GM10248 (cell line): ENCODE results near the gene CNGA3.
"Not testable (repeated sequence)": the region's sequence is repeated elsewhere in the genome, so short reads cannot be mapped to it uniquely, and the experiment has no call there.

Experiments used
- CTCF ChIA-PET: fragments of 300-600 bp; sonication (Branson Sonifier 250); formaldehyde crosslinking; extraction: SDS; loops from one replicate; lab custom pipeline; 2021; ENCODE audit warnings: antibody characterized with exemption; lab: Yijun Ruan, JAX
- POLR2A ChIA-PET: fragments of 350-650 bp; sonication (Branson Sonifier 250); formaldehyde crosslinking; extraction: SDS; loops from one replicate; lab custom pipeline; 2020; ENCODE audit warnings: antibody characterized with exemption; lab: Yijun Ruan, JAX
- DNase-seq: peaks from one replicate; pipeline ENCODE4 v3.0.0; 2012; ENCODE audit errors: extremely low spot score
- TF ChIP-seq, protein P1 (sequence below): IDR thresholded peaks from 2 replicates; pipeline ENCODE4 v1.5.1; 2012; ENCODE audit warnings: mild to moderate bottlenecking, low read depth; ENCODE audit errors: extremely low read depth, missing control alignments, control extremely low read depth

CNGA3 gene

DNA sequence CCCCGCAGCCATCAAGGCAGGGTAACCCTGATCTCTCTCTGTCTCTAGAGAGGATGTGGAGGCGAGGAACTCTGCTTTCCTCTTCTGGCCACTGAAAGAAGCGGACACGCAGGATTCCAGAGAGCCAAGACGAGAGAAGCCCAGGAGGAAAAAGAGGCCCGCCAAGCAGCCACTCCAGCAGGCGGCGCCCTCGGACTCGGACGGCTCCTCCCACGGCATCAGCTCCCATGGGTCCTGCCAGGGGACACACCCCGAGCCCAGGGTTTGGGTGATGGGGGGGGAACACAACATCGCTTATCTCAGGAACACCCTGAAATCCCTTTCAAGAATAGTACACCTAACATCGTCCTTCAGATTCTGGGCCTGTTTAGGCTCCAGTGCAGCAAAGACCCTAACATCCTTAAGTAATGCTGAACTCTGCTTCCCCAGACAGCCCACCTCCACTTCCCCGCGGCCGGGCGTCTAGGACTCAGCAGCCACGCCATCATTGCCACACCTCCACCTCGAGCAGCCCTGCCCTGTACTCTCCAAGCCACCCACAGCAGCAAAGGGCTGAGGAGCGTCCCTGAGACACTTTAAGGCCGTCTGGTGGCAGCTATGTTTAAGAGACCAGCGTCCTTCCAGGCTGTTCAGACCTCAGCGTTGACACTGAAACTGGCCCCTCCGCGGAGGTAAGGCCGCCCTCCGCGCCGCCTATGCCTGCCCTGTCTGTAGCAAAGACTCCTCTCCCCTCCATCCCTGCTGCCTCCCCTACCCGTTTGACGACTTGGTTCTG is 34.3 kb upstream of the CNGA3 start:
- CTCF ChIA-PET, result interaction anchor here (1.0 kb wide), 1 partner anchor 10 kb away, joined by 3 read pairs; no protein-coding TSS in a partner anchor
- TF ChIP-seq, protein P1, sequence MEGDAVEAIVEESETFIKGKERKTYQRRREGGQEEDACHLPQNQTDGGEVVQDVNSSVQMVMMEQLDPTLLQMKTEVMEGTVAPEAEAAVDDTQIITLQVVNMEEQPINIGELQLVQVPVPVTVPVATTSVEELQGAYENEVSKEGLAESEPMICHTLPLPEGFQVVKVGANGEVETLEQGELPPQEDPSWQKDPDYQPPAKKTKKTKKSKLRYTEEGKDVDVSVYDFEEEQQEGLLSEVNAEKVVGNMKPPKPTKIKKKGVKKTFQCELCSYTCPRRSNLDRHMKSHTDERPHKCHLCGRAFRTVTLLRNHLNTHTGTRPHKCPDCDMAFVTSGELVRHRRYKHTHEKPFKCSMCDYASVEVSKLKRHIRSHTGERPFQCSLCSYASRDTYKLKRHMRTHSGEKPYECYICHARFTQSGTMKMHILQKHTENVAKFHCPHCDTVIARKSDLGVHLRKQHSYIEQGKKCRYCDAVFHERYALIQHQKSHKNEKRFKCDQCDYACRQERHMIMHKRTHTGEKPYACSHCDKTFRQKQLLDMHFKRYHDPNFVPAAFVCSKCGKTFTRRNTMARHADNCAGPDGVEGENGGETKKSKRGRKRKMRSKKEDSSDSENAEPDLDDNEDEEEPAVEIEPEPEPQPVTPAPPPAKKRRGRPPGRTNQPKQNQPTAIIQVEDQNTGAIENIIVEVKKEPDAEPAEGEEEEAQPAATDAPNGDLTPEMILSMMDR, result no peak
- POLR2A ChIA-PET, result no interaction called here
- no peak for DNase-seq

DNA sequence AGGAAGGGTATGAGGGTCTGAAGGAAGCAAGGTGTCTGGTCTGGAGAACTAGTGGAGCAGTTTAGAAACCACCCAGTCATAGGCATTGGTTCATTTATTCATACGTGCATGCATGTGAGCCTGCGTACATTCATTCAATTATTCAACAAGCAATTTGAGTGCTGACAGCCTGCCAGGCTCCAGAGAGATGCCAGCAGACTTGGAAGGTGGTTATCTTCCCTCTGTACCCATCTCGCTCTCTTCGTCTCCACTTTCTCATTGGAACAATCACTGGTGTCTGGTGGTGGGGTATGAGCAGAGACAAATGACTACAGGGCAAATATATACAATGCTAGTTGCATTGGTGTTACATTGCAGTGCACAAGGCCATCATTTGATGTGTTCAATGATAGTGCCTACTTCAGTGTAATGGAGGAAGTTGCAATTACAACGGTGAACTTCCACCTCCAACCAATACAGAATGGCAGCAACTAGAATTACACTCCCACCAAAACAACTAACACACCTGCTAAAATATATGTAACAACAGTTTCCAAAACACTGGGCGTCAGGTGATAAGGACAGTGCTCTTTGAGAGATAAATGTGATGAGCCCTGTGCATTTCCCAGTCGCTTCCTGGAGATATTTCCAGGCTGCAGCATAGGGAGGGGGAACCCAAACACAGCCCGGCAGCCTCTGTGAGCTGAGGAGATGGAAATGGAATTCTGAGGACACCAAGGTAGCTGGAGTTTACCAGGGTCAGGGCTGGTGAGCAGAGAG is 32.6 kb upstream of the CNGA3 start:
- TF ChIP-seq, protein P1, result no peak
- DNase-seq, result no peak
- CTCF ChIA-PET, result no interaction called here
- POLR2A ChIA-PET, result no interaction called here

DNA sequence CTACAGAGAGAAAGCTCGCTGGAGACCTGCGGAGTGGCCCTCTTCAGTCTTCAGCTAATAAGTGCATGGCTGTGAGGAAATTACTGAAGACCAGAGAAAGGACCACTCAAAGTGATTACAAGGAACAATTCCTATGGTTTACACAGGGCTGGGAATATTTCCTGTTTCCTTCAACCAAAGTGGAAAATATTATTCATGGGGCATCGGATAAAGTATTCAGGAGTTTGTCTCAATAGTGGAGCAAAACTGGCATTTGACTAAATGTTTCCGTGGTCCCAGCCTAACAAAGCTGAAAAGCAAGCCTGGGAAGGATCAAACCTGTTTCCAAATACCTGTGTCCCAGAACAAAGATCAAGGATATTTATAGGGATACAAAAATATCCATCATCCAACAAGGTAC is 32.0 kb upstream of the CNGA3 start:
- POLR2A ChIA-PET, result no interaction called here
- no peak for DNase-seq
- TF ChIP-seq, protein P1, result no peak
- CTCF ChIA-PET, result no interaction called here

DNA sequence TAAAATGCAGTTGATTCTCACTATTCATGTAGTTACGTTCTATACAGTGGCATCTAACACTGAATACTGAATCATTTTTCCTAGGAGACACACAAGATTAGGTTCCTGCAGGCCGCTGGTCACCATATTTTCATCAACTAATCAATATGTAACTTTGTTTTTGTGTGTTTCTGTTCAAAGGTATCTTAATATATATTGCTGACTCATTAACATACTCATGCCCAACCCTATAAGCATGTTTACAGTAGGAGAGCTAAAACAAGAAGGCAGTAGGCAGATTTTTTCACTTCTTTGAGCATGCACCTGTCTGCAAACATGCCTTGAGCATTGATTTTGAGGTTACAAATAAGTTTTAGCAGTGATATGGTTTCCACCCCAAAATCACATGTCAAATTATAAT is 30.3 kb upstream of the CNGA3 start:
- ChIA-PET POLR2A (no interaction called here), CTCF (no interaction called here)
- no peak for DNase-seq
- TF ChIP-seq, protein P1, result no peak

DNA sequence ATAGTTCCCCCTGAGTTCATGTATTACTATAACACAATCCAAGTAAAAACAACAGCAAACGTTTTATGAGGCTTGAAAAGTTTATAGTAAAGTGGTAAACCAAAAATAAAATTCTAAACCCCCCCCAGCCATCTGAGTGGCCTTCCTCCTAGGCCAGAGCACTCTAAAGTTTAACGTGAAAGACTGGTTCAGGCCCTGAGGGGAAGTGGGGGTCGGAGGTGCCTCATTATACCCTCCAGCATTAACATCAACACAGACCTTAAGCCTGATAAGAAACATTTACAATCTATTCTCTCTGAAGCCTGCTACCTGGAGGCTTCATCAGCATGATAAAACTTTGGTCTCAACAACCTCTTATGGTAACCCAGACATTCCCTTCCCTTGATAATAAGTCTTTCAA is 29.0 kb upstream of the CNGA3 start:
- ChIA-PET POLR2A (no interaction called here), CTCF (interaction anchor here (1.3 kb wide), 1 partner anchor 11 kb away, joined by 3 read pairs; no protein-coding TSS in a partner anchor)
- DNase-seq, result no peak
- TF ChIP-seq, protein P1, result no peak

DNA sequence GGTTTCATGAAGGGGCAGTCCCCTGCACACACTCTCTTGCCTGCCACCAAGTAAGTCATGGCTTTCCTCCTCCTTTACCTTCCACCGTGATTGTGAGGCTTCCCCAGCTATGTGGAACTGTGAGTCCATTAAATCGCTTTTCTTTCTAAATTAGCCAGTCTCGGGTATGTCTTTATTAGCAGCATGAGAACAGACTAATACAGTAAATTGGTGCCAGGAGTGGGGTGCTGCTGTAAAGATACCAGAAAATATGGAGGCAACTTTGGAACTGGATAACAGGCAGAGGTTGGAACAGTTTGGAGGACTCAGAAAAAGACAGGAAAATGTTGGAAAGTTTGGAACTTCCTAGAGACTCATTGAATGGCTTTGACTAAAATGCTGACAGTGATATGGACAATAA is 26.1 kb upstream of the CNGA3 start:
- POLR2A ChIA-PET, DNase-seq, CTCF ChIA-PET: not testable (repeated sequence)

DNA sequence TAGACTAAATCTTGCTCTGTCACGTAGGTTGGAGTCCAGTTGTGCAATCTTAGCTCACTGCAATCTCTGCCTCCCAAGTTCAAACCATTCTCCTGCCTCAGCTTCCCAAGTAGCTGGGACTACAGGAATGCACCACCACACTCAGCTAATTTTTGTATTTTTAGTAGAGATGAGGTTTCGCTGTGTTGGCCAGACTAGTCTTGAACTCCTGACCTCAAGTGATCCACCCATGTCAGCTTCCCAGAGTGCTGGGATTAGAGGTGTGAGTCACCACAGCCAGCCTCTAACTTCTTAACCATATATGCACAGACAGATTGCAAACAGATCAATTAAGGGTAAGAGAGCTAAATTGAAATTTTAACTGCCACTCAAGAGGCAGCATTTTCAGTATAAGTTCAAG is 22.1 kb upstream of the CNGA3 start:
- no peak for DNase-seq
- ChIA-PET CTCF (no interaction called here), POLR2A (no interaction called here)
- TF ChIP-seq, protein P1, result no peak
